GM12878 (cell line): ENCODE data around the gene TSBP1.

ENCODE experiments used
- ATF2 ChIP-seq: IDR thresholded peaks from 2 replicates; pipeline ENCODE4 v1.6.1; 2012; ENCODE audit warnings: low read length, inconsistent platforms
- CTCF ChIP-seq, 3 experiments: IDR thresholded peaks in 2 of 3; conservative IDR thresholded peaks in 1 of 3; 2 replicates each; pipeline ENCODE4 v1.5.1; 2011; ENCODE audit warnings: low read depth in 3 of 3, low read length in 3 of 3, mild to moderate bottlenecking in 3 of 3, control low read depth in 2 of 3, moderate library complexity in 2 of 3, inconsistent platforms in 1 of 3, mixed read lengths in 1 of 3; ENCODE audit not compliant: control insufficient read depth in 2 of 3, insufficient read depth in 1 of 3; ENCODE audit errors: extremely low read depth in 1 of 3
- HDGF ChIP-seq: fragments of 450-650 bp; IDR thresholded peaks from 2 replicates; pipeline ENCODE4 v1.6.1; 2016; ENCODE audit warnings: antibody characterized with exemption
- NFYB ChIP-seq: IDR thresholded peaks from 2 replicates; pipeline ENCODE4 v1.6.1; 2011; ENCODE audit warnings: low read depth, mild to moderate bottlenecking, low read length, improper control_type of control experiment, moderate library complexity; ENCODE audit not compliant: insufficient read depth
- PKNOX1 ChIP-seq: fragments of 450-650 bp; IDR thresholded peaks from 2 replicates; pipeline ENCODE4 v1.6.1; 2016; ENCODE audit warnings: mild to moderate bottlenecking
- POLR2A ChIP-seq: IDR thresholded peaks from 2 replicates; pipeline ENCODE4 v1.6.1; 2011; ENCODE audit warnings: low read depth, mild to moderate bottlenecking, low read length
- POLR2AphosphoS5 ChIP-seq: IDR thresholded peaks from 2 replicates; pipeline ENCODE4 v1.6.1; 2011; ENCODE audit warnings: mild to moderate bottlenecking, low read length, inconsistent platforms
- SIN3A ChIP-seq: IDR thresholded peaks from 2 replicates; pipeline ENCODE4 v1.6.1; 2012; ENCODE audit warnings: low read depth, low read length, improper control_type of control experiment
- TBL1XR1 ChIP-seq: IDR thresholded peaks from 2 replicates; pipeline ENCODE4 v1.6.1; 2012; ENCODE audit warnings: low read depth, low read length, improper control_type of control experiment
- USF2 ChIP-seq: IDR thresholded peaks from 2 replicates; pipeline ENCODE4 v1.6.1; 2011; ENCODE audit warnings: low read depth, low read length, improper control_type of control experiment, borderline replicate concordance

- TF ChIP-seq PKNOX1: no peak
- no peak for TF ChIP-seq CTCF (IDR thresholded peaks at IDR 0.05 in 2 of 3, conservative IDR thresholded peaks at IDR 0.05 in 1 of 3; ENCODE audit: control insufficient read depth in 2 of 3, extremely low read depth in 1 of 3, insufficient read depth in 1 of 3, low read depth in 3 of 3, low read length in 3 of 3)
- TF ChIP-seq HDGF: no peak
- TF ChIP-seq POLR2A: no peak
- TF ChIP-seq USF2: no peak
- TF ChIP-seq POLR2AphosphoS5: no peak
- no peak for TF ChIP-seq TBL1XR1
- no peak for TF ChIP-seq NFYB
- TF ChIP-seq SIN3A: no peak
- no peak for TF ChIP-seq ATF2
Measured at GRCh38 chr6:32391505-32391904, 19.8 kb upstream of the TSBP1 start.
